ENCODE results near the gene NCAPH2. TPM values are rescaled to one million over a fixed set of nuclear protein-coding genes. Genes with fewer than 3 reads are reported as not detected.

NCAPH2 gene
- total and polyA plus RNA-seq, 9 of the 15 experiments (the other 6 are each of a cell fraction or from before 2014, with no cell fraction given), result 3.6 to 88.6 (median 32.4) TPM

GRCh38 chr22:50537765-50538164 lies 29.7 kb downstream of the NCAPH2 start:
- Histone ChIP-seq H3K27ac (ENCODE audit: extremely low read depth, low read depth, low read length) (no peak overlapping the region), H3K27me3 (ENCODE audit: control insufficient read depth in 2 of 2, insufficient read depth in 2 of 2, low read length in 2 of 2) (no peaks in the 10 kb centered on the region), H3K4me3 (no peak overlapping the region), H3K4me2 (ENCODE audit: insufficient read depth, low read length) (no peak overlapping the region), H2AFZ (ENCODE audit: low read depth, low read length) (no peak overlapping the region), H3K79me2 (ENCODE audit: control insufficient read depth, insufficient read depth, low read length) (no peaks in the 10 kb centered on the region), H3K9me3 (replicated peaks; ENCODE audit: control insufficient read depth, insufficient read depth, low read depth, low read length) (no peaks in the 10 kb centered on the region), H3K9me1 (ENCODE audit: control insufficient read depth, insufficient read depth, low read length) (no peaks in the 10 kb centered on the region), H3K36me3 (ENCODE audit: control insufficient read depth, insufficient read depth, low read length) (no peaks in the 10 kb centered on the region), H3K9ac (ENCODE audit: insufficient read depth in 1 of 2, low read depth in 2 of 2, low read length in 2 of 2) (no peak overlapping the region), H4K20me1 (replicated peaks; ENCODE audit: control insufficient read depth, insufficient read depth, low read length) (no peaks in the 10 kb centered on the region), H3K4me1 (replicated peaks in 1 of 2; ENCODE audit: control insufficient read depth in 2 of 2, insufficient read depth in 2 of 2, low read length in 2 of 2) (peaks cover 12 to 25% of the 10 kb centered on the region in 2 experiments)
- in situ Hi-C loops (cut with MboI) (no loop called here), intact Hi-C loops (cut with micrococcal nuclease) (no loop called here)
- BruUV-seq (replicated peaks), result no TSS peak
- DNase-seq (ENCODE audit: extremely low read depth in 1 of 4, low spot score in 3 of 4) (no peak), ATAC-seq (no peak), FAIRE-seq (no peak)
- 92% methylated on average over 11 of the region's 13 CpGs for WGBS (ENCODE audit: insufficient coverage, low coverage, missing lambda C conversion rate)
- ChIA-PET CTCF (ENCODE audit: low intra/inter-chr PET ratio) (no interaction called here), POLR2A (interaction anchor here (1.4 kb wide), 1 partner anchor 12 kb away, joined by 5 read pairs; the partner anchor contains the start of gene SCO2)
- TF ChIP-seq ZNF354B (CRISPR knock-in tag; IDR thresholded peaks at IDR 0.05) (no peak), MTA3 (IDR thresholded peaks at IDR 0.05; ENCODE audit: borderline replicate concordance) (no peak), XRCC3 (IDR thresholded peaks at IDR 0.05) (no peak), ZNF778 (CRISPR knock-in tag; IDR thresholded peaks at IDR 0.05) (no peak), USF1 (CRISPR knock-in tag; IDR thresholded peaks at IDR 0.05) (no peak), SMAD4 (CRISPR knock-in tag; conservative IDR thresholded peaks at IDR 0.05) (no peak), ZNF507 (tag; conservative IDR thresholded peaks at IDR 0.05) (no peak), TSC22D4 (tag; IDR thresholded peaks at IDR 0.05) (no peak), POLR2AphosphoS2 (IDR thresholded peaks at IDR 0.05; ENCODE audit: low read length) (no peak), SAFB2 (IDR thresholded peaks at IDR 0.05; ENCODE audit: borderline replicate concordance, low read depth, low read length, severe bottlenecking) (no peak), PPARD (CRISPR knock-in tag; IDR thresholded peaks at IDR 0.05) (no peak)
- TF ChIP-seq, protein P1, sequence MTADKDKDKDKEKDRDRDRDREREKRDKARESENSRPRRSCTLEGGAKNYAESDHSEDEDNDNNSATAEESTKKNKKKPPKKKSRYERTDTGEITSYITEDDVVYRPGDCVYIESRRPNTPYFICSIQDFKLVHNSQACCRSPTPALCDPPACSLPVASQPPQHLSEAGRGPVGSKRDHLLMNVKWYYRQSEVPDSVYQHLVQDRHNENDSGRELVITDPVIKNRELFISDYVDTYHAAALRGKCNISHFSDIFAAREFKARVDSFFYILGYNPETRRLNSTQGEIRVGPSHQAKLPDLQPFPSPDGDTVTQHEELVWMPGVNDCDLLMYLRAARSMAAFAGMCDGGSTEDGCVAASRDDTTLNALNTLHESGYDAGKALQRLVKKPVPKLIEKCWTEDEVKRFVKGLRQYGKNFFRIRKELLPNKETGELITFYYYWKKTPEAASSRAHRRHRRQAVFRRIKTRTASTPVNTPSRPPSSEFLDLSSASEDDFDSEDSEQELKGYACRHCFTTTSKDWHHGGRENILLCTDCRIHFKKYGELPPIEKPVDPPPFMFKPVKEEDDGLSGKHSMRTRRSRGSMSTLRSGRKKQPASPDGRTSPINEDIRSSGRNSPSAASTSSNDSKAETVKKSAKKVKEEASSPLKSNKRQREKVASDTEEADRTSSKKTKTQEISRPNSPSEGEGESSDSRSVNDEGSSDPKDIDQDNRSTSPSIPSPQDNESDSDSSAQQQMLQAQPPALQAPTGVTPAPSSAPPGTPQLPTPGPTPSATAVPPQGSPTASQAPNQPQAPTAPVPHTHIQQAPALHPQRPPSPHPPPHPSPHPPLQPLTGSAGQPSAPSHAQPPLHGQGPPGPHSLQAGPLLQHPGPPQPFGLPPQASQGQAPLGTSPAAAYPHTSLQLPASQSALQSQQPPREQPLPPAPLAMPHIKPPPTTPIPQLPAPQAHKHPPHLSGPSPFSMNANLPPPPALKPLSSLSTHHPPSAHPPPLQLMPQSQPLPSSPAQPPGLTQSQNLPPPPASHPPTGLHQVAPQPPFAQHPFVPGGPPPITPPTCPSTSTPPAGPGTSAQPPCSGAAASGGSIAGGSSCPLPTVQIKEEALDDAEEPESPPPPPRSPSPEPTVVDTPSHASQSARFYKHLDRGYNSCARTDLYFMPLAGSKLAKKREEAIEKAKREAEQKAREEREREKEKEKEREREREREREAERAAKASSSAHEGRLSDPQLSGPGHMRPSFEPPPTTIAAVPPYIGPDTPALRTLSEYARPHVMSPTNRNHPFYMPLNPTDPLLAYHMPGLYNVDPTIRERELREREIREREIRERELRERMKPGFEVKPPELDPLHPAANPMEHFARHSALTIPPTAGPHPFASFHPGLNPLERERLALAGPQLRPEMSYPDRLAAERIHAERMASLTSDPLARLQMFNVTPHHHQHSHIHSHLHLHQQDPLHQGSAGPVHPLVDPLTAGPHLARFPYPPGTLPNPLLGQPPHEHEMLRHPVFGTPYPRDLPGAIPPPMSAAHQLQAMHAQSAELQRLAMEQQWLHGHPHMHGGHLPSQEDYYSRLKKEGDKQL (CRISPR knock-in tag; IDR thresholded peaks at IDR 0.05; ENCODE audit: borderline replicate concordance), result no peak
- TF ChIP-seq, protein P2, sequence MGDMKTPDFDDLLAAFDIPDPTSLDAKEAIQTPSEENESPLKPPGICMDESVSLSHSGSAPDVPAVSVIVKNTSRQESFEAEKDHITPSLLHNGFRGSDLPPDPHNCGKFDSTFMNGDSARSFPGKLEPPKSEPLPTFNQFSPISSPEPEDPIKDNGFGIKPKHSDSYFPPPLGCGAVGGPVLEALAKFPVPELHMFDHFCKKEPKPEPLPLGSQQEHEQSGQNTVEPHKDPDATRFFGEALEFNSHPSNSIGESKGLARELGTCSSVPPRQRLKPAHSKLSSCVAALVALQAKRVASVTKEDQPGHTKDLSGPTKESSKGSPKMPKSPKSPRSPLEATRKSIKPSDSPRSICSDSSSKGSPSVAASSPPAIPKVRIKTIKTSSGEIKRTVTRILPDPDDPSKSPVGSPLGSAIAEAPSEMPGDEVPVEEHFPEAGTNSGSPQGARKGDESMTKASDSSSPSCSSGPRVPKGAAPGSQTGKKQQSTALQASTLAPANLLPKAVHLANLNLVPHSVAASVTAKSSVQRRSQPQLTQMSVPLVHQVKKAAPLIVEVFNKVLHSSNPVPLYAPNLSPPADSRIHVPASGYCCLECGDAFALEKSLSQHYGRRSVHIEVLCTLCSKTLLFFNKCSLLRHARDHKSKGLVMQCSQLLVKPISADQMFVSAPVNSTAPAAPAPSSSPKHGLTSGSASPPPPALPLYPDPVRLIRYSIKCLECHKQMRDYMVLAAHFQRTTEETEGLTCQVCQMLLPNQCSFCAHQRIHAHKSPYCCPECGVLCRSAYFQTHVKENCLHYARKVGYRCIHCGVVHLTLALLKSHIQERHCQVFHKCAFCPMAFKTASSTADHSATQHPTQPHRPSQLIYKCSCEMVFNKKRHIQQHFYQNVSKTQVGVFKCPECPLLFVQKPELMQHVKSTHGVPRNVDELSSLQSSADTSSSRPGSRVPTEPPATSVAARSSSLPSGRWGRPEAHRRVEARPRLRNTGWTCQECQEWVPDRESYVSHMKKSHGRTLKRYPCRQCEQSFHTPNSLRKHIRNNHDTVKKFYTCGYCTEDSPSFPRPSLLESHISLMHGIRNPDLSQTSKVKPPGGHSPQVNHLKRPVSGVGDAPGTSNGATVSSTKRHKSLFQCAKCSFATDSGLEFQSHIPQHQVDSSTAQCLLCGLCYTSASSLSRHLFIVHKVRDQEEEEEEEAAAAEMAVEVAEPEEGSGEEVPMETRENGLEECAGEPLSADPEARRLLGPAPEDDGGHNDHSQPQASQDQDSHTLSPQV (IDR thresholded peaks at IDR 0.05), result no peak
